Tibial nerve (tissue), 4 donors: ENCODE measurements around the gene LRRC4.

ENCODE experiments used
- EP300 ChIP-seq, 2 donors: sonication (generic); formaldehyde crosslinking; IDR thresholded peaks; one replicate each; pipeline ENCODE4 v1.6.1; 2017; ENCODE audit warnings: antibody characterized with exemption in 2 of 2, mild to moderate bottlenecking in 1 of 2
- POLR2A ChIP-seq, 2 donors: fragments of 450-650 bp; IDR thresholded peaks; one replicate each; pipeline ENCODE4 v1.6.1; 2017; ENCODE audit warnings: antibody characterized with exemption in 2 of 2, mild to moderate bottlenecking in 2 of 2, moderate library complexity in 2 of 2
- TF ChIP-seq, protein P1 (sequence below), 5 experiments: fragments of 200-600 bp in 3 of 5; fragments of 450-650 bp in 2 of 5; sonication (generic) in 3 of 5; IDR thresholded peaks; one replicate each; pipeline ENCODE4 v1.5.1; 2016 to 2019; ENCODE audit warnings: antibody characterized with exemption in 5 of 5, mild to moderate bottlenecking in 3 of 5, moderate library complexity in 2 of 5

DNA sequence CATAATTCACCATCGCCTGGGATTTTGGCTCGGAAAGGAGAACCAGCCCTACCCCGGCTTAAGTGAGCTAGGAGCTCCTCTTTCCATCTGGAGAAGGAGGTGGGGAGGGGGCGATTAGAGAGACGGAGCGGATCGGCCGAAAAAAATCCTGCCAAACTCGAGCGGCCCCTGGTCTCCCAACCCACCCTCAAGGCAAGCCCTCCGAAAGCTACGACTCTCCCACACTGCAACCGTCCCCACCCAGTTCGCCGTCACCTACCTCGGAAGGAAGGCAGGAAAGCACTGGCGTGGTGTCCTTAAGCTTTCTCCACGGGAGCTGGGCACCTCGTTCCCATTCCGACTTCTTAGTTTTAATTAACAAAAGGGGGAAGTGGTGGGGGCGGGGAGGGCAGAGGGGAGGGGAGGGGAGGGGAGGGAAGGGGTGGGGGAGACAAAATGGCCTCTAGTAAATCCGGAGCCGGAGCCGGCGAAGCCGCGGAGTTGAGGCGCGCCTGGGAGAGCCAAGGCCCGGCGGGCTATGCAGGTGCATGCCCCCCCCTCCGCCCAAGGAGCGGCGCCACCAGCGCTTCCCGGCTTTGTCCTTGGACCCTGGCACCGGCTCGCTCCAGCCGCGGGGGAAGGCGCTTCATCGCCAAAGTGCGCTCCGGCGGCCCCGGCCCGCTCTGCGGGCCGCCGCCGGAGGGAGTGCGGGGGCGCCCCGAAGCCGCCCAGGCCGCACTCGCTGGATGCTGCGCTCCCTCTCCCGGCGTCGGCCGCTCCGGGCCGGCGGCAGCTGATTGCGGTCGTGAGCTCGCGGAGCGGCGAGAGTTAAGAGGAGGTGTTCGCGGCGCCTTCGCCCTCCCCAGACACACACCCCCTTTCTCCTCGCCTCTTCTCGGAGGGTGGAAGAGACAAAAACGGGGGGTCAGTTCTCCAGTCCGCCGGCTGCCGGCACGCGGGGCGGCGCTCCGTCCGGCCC lies at the start of gene LRRC4:
- TF ChIP-seq, protein P1, sequence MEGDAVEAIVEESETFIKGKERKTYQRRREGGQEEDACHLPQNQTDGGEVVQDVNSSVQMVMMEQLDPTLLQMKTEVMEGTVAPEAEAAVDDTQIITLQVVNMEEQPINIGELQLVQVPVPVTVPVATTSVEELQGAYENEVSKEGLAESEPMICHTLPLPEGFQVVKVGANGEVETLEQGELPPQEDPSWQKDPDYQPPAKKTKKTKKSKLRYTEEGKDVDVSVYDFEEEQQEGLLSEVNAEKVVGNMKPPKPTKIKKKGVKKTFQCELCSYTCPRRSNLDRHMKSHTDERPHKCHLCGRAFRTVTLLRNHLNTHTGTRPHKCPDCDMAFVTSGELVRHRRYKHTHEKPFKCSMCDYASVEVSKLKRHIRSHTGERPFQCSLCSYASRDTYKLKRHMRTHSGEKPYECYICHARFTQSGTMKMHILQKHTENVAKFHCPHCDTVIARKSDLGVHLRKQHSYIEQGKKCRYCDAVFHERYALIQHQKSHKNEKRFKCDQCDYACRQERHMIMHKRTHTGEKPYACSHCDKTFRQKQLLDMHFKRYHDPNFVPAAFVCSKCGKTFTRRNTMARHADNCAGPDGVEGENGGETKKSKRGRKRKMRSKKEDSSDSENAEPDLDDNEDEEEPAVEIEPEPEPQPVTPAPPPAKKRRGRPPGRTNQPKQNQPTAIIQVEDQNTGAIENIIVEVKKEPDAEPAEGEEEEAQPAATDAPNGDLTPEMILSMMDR (IDR thresholded peaks at IDR 0.05): peak in 1 of 5 experiments; percentile 10
- TF ChIP-seq EP300 (IDR thresholded peaks at IDR 0.05) (no peak), POLR2A (IDR thresholded peaks at IDR 0.05) (no peak)
